Small intestine (tissue), 7 donors: Measurements from ENCODE around the gene GARNL3. TPM values are rescaled to one million over a fixed set of nuclear protein-coding genes. Genes with fewer than 3 reads are reported as not detected.

Experiments
- DNase-seq, 2 donors: peaks; one replicate each; pipeline versions ENCODE4 v3.0.0 to v3.0.0-alpha.2; 2013
- FAIRE-seq: peaks from 2 replicates; lab custom pipeline; 2012; peaks lifted over from hg19 to GRCh38; lab: Jason Lieb, UNC
- H3K27ac ChIP-seq, 3 donors: one replicate each; pipeline ENCODE4 v1.5.1; 2013; ENCODE audit warnings: low read length in 2 of 3, mild to moderate bottlenecking in 2 of 3, control low read depth in 1 of 3, inconsistent platforms in 1 of 3, low read depth in 1 of 3, moderate library complexity in 1 of 3
- H3K27me3 ChIP-seq, 3 donors: one replicate each; pipeline ENCODE4 v1.6.1; 2013; ENCODE audit warnings: low read length in 3 of 3, inconsistent platforms in 1 of 3; ENCODE audit not compliant: control insufficient read depth in 3 of 3, insufficient read depth in 3 of 3
- H3K36me3 ChIP-seq, 3 donors: one replicate each; pipeline ENCODE4 v1.6.1; 2013; ENCODE audit warnings: low read length in 3 of 3, inconsistent platforms in 1 of 3, low read depth in 1 of 3, mild to moderate bottlenecking in 1 of 3, moderate library complexity in 1 of 3; ENCODE audit not compliant: control insufficient read depth in 3 of 3, insufficient read depth in 2 of 3
- H3K4me1 ChIP-seq, 3 donors: one replicate each; pipeline ENCODE4 v1.6.1; 2013; ENCODE audit warnings: low read length in 2 of 3, inconsistent platforms in 1 of 3, low read depth in 1 of 3, mild to moderate bottlenecking in 1 of 3, moderate library complexity in 1 of 3; ENCODE audit not compliant: control insufficient read depth in 3 of 3, insufficient read depth in 2 of 3
- H3K4me3 ChIP-seq, 3 donors: one replicate each; pipeline ENCODE4 v1.5.1; 2013; ENCODE audit warnings: low read length in 3 of 3, control low read depth in 1 of 3, inconsistent platforms in 1 of 3, low read depth in 1 of 3, mild to moderate bottlenecking in 1 of 3, moderate library complexity in 1 of 3
- H3K9me3 ChIP-seq, 2 donors: one replicate each; pipeline ENCODE4 v1.6.1; 2013; ENCODE audit warnings: low read depth in 1 of 2, low read length in 1 of 2; ENCODE audit not compliant: control insufficient read depth in 2 of 2, insufficient read depth in 1 of 2
- WGBS, 3 donors: extraction: QIAGEN DNeasy Blood & Tissue Kit; methylation state at CpG; one replicate each; pipeline ENCODE4 v1.1.7; 2013; 5-methylcytosine and 5-hydroxymethylcytosine counted together
- polyA plus RNA-seq, 4 donors: library from polyadenylated mRNA; stranded (reverse) in 3 of 4; unstranded in 1 of 4; fragments of 200-250 nt in 3 of 4; fragments of 120-200 nt in 1 of 4; gene quantifications; one replicate each; pipeline versions ENCODE4 v1.2.1 to v1.2.3, GENCODE V29; 2013
- donor health status: healthy with polysubstance abuse.
- donor health status: control.
- donor health status: control.
- donor health status: Bipolar disorder and iron deficiency.
- donor health status: healthy.

Gene GARNL3
- polyA plus RNA-seq, 4 donors = 1.6 to 11.3 (median 3.5) TPM

DNA sequence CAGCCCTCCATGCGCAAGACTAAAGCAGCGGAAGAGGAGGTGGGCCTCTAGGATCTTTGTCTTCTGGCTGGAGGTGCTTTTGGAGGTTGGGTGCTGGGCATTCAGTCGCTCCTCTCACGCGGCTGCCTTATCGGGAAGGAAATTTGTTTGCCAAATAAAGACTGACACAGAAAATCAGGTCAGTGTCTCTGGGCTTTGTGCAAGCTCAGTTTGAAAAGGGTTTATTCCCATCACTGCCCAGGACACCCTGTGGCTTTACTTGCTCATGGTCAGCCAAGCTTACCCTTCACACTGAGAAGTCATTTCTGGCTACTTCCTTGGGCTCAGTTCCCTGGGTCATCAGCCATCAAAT is 142.9 kb downstream of the GARNL3 start:
- no peak overlapping the region for H3K27ac ChIP-seq
- no peaks in the 10 kb centered on the region for H3K27me3 ChIP-seq
- FAIRE-seq (no peak), DNase-seq (no peak)
- no peaks in the 10 kb centered on the region for H3K9me3 ChIP-seq
- H3K4me3 ChIP-seq = no peak overlapping the region
- H3K4me1 ChIP-seq = peaks cover 0 to 23% (median 0%) of the 10 kb centered on the region in 3 donors
- WGBS, 3 donors = 84 to 87% (median 85%) methylated on average over 6 of the region's 6 CpGs
- peaks cover 0 to 69% (median 7%) of the 10 kb centered on the region in 3 donors for H3K36me3 ChIP-seq

DNA sequence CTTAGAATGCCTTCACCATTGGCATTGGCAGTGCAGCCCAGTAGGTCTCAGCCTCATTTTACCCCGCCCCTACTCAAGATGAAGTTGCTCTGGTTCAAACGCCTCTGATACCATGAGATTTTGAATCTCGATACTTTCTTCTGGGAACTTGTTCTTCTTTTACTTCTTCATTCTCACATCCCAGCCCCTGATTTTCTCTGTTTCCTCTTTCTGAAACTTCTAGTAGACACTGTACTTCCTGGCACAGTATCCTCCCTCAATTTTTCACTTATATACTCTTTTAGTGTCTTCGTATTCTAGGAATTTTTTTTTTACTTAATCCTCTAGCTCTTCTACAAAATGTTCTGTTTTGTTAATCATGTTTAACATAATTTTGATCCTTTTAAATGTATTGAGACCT is 146.5 kb downstream of the GARNL3 start:
- H3K4me1 ChIP-seq = peaks cover 0 to 25% (median 0%) of the 10 kb centered on the region in 3 donors
- no peaks in the 10 kb centered on the region for H3K27me3 ChIP-seq
- FAIRE-seq = no peak
- 82 to 90% (median 84%) methylated on average over 4 of the region's 4 CpGs for WGBS, 3 donors
- no peak for DNase-seq
- H3K4me3 ChIP-seq = no peak overlapping the region
- H3K9me3 ChIP-seq = no peaks in the 10 kb centered on the region
- H3K36me3 ChIP-seq = peaks cover 0 to 46% (median 0%) of the 10 kb centered on the region in 3 donors
- H3K27ac ChIP-seq = peak overlapping the region in 1 of 3 donors; percentile 69

DNA sequence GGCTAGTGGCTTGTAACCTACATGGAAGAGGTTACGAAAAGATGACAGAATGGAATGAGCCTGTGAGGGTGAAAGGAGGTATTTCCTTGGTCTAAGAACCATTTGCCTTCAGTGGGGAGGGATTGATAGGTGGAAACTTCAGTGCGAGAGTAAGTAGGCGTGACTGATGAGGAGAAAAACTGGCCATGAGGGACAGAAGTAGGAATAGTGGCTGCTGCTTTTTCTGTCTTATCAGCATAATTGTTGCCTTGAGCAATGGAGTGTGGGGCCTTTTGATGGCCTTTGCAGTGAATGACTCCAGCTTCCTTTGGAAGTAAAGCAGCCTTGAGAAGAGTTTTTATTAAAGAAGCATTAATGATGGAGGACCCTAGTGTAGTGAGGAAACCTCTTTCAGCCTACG is 150.6 kb downstream of the GARNL3 start:
- no peak for FAIRE-seq
- Histone ChIP-seq H3K4me1 (peaks cover 0 to 44% (median 0%) of the 10 kb centered on the region in 3 donors), H3K27me3 (no peaks in the 10 kb centered on the region), H3K27ac (peak overlapping the region in 1 of 3 donors; percentile 2), H3K9me3 (no peaks in the 10 kb centered on the region), H3K36me3 (peaks cover 0 to 50% (median 0%) of the 10 kb centered on the region in 3 donors), H3K4me3 (no peak overlapping the region)
- DNase-seq = no peak
- 87 to 99% (median 92%) methylated on average over 4 of the region's 4 CpGs for WGBS, 3 donors

DNA sequence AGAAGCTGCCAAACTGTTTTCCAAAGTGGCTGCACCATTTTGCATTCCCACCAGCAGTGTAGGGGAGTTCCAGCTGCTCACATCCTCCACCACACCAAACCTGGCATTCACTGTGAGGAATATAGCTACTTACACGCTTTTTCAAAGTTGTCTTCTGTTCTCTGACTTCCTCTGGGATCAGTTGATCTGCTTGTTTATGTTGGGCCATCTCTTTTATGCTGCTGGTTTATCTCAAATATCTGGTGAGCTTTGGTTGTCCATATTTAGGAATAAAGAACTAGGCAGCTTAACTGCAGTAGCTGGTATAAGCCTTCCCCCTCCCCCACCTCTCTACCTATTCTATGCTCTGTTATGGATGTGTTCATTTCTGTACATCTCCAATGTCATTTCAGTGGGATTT is 151.1 kb downstream of the GARNL3 start:
- no peak overlapping the region for H3K4me3 ChIP-seq
- FAIRE-seq (no peak), DNase-seq (no peak)
- H3K27ac ChIP-seq = no peak overlapping the region
- H3K36me3 ChIP-seq = peaks cover 0 to 46% (median 0%) of the 10 kb centered on the region in 3 donors
- no peaks in the 10 kb centered on the region for H3K27me3 ChIP-seq
- no peaks in the 10 kb centered on the region for H3K9me3 ChIP-seq
- peaks cover 0 to 44% (median 0%) of the 10 kb centered on the region in 3 donors for H3K4me1 ChIP-seq
- WGBS, 3 donors = 71 to 100% (median 81%) methylated on average over 1 of the region's 1 CpG

DNA sequence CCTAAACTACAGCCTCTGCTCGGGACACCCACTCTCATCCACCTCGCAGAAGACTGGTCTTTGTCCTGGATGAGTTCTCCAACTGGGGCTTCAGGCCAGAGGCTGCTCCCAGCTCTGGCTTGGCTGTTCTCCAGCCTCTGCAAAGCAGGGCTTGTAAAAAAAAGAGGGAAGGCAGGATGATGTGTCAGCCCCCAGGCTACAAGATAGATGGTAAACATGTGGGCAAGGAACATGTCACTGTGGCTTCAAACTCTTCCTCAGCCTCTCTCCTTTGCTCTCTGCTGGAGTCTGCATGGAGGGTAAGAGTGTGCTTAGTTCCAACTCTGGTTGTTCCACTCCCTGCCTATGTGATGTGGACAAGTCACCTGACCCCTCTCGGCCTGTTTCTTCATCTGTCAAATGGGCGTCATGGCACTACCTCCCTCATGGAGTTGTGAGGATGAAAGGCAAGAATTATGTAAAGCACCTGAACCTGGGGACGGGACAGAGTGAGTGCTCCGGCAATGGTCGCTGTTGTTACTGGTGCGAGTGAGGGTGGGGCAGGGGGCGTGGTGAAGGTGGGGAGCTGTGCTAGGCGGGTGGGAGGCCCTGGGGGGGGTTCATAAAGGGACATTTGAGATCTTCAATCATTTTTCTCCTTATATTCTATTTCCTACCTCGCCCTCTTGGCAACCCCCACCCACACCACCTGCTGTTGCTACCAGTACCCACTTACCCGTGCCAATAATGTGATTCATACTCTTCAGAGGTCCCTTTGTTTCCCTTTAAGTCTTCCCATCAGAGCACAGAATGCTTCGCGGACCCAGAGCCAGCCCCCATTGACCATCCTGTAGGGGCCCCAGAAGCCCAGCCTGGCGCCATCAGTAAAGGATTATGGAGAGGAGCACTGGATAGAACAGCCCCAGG is 152.8 kb downstream of the GARNL3 start:
- Histone ChIP-seq H3K4me3 (no peak overlapping the region), H3K27me3 (no peaks in the 10 kb centered on the region), H3K36me3 (peaks cover 0 to 45% (median 0%) of the 10 kb centered on the region in 3 donors), H3K9me3 (no peaks in the 10 kb centered on the region), H3K27ac (peak overlapping the region in 1 of 3 donors; percentile 36), H3K4me1 (peaks cover 0 to 51% (median 4%) of the 10 kb centered on the region in 3 donors)
- DNase-seq (no peak), FAIRE-seq (no peak)
- WGBS, 3 donors = 69 to 78% (median 77%) methylated on average over 15 of the region's 15 CpGs

DNA sequence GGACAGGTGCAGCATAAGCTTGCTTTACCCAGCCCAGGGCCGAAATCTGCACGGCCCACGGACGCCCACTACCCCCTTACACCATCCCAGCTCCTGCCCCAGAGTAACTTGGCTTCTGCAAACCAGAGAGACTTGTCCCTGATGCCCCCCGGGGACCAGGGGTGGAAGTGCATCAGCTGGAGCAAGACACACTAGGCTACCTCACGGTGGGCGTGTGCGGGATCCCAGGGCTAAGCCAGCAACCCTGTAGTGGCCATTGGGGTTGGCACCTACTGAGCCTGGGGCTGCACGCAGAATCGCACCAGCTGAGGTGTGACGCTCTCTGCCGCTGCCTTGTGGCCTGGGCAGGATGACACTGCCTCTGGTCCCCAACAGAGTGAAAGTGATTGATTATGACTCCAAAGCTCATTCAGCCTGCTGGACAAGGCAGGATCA is 153.5 kb downstream of the GARNL3 start:
- H3K27me3 ChIP-seq = no peaks in the 10 kb centered on the region
- H3K9me3 ChIP-seq = no peaks in the 10 kb centered on the region
- FAIRE-seq (no peak), DNase-seq (peak; percentile 16 to 66)
- H3K27ac ChIP-seq = peak overlapping the region in 1 of 3 donors; percentile 23
- H3K36me3 ChIP-seq = peaks cover 0 to 41% (median 0%) of the 10 kb centered on the region in 3 donors
- no peak overlapping the region for H3K4me3 ChIP-seq
- 62 to 72% (median 62%) methylated on average over 12 of the region's 12 CpGs for WGBS, 3 donors
- peaks cover 0 to 54% (median 6%) of the 10 kb centered on the region in 3 donors for H3K4me1 ChIP-seq

DNA sequence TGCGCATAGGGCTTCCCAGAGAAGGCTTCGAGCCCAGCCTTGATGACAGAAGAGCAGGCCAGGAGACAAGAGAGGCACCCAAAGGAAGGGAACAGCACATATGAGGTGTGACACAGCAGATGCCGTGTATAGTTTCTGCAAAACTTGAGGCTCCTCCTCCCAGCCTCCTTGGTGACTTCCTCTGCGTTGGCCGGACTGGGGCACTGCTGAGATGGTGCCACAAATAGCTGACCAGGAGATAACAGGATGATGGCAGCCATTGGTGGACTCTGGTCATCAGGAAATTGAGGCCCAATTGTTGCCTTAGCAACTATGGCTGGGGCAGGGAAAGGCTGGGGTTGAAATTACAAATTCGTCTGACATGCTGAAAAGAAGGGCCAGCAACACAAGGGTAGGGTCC is 154.8 kb downstream of the GARNL3 start:
- Histone ChIP-seq H3K36me3 (peaks cover 0 to 32% (median 0%) of the 10 kb centered on the region in 3 donors), H3K27ac (peak overlapping the region in 1 of 3 donors; percentile 60), H3K27me3 (no peaks in the 10 kb centered on the region), H3K4me3 (peak overlapping the region in 1 of 3 donors; percentile 26), H3K9me3 (no peaks in the 10 kb centered on the region), H3K4me1 (peaks cover 0 to 54% (median 8%) of the 10 kb centered on the region in 3 donors)
- 74 to 87% (median 81%) methylated on average over 6 of the region's 6 CpGs for WGBS, 3 donors
- peak; percentile 14 to 29 for DNase-seq
- no peak for FAIRE-seq

DNA sequence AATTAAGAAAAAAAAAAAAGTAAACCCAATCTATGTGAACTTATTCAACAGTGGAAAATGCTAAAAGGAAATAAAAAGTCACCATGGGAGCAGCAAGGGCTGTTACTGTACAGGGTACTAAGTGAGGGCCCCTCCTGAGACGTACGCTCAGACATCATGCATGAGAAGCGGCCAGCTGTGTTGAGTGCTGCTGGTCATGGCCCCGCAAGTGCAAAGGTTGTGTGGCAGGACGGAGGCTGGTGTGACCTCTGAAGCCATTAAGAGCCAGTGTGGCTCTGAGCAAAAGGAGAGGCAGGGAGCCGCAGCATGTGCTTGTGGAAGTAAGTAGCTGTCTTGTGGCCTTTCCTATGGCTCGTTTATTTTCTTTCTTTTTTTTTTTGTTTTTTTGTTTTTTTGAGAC is 156.5 kb downstream of the GARNL3 start:
- Histone ChIP-seq H3K27ac (peak overlapping the region in 1 of 3 donors; percentile 80), H3K4me3 (no peak overlapping the region), H3K27me3 (no peaks in the 10 kb centered on the region), H3K9me3 (no peaks in the 10 kb centered on the region), H3K36me3 (peaks cover 0 to 32% (median 0%) of the 10 kb centered on the region in 3 donors), H3K4me1 (peaks cover 2 to 44% (median 12%) of the 10 kb centered on the region in 3 donors)
- 63 to 82% (median 71%) methylated on average over 7 of the region's 7 CpGs for WGBS, 3 donors
- peak; percentile 29 to 32 for DNase-seq
- no peak for FAIRE-seq
